Cerebellar nuclear complex (tissue), 1 donor: ENCODE measurements around the gene DRC3.
"Not testable (repeated sequence)": the region's sequence is repeated elsewhere in the genome, so short reads cannot be mapped to it uniquely, and the experiment has no call there.

ENCODE experiments used
- DNase-seq, 2 experiments: peaks; one replicate each; lab custom pipeline; 2025; lab: John Stamatoyannopoulos, UW

DRC3 gene

GRCh38 chr17:17972126-17972951 lies at the start of gene DRC3, which contains the start of gene TOM1L2:
TSS of gene DRC3 (plus strand) at chr17:17972862. CDS start at chr17:17977599, 4,737 bp downstream.
TSS of gene TOM1L2 (minus strand) at chr17:17972400. CDS start at chr17:17972313, 87 bp downstream.
- DNase-seq, result peak; percentile 100

GRCh38 chr17:17924131-17924856 lies 48.4 kb upstream of the DRC3 start:
- DNase-seq, result no peak

GRCh38 chr17:17924857-17925250 lies 47.8 kb upstream of the DRC3 start:
- no peak for DNase-seq

- DNase-seq, result no peak
Measured at GRCh38 chr17:17926036-17926435, 46.6 kb upstream of the DRC3 start.

- DNase-seq, result no peak
Measured at GRCh38 chr17:17926840-17927449, 45.7 kb upstream of the DRC3 start.

- DNase-seq, result no peak
Measured at GRCh38 chr17:17928398-17929287, 44.0 kb upstream of the DRC3 start.

GRCh38 chr17:17929655-17930380 lies 42.8 kb upstream of the DRC3 start:
- DNase-seq, result no peak

- no peak for DNase-seq
Measured at GRCh38 chr17:17930674-17931073, 42.0 kb upstream of the DRC3 start.

- DNase-seq, result no peak
Measured at GRCh38 chr17:17931159-17931558, 41.5 kb upstream of the DRC3 start.

GRCh38 chr17:17933775-17934174 lies 38.9 kb upstream of the DRC3 start:
- no peak for DNase-seq

GRCh38 chr17:17934214-17934613 lies 38.4 kb upstream of the DRC3 start:
- no peak for DNase-seq

GRCh38 chr17:17934806-17935205 lies 37.9 kb upstream of the DRC3 start:
- DNase-seq, result no peak

GRCh38 chr17:17935321-17936271 lies 37.1 kb upstream of the DRC3 start:
- DNase-seq, result no peak

GRCh38 chr17:17937201-17937853 lies 35.3 kb upstream of the DRC3 start:
- no peak for DNase-seq

- DNase-seq, result no peak
Measured at GRCh38 chr17:17937958-17938357, 34.7 kb upstream of the DRC3 start.

GRCh38 chr17:17938388-17939107 lies 34.1 kb upstream of the DRC3 start:
- DNase-seq, result no peak

- DNase-seq, result not testable (repeated sequence)
Measured at GRCh38 chr17:17939941-17940340, 32.7 kb upstream of the DRC3 start.

- no peak for DNase-seq
Measured at GRCh38 chr17:17940441-17940911, 32.2 kb upstream of the DRC3 start.
